Measurements from ENCODE around the gene MEGF11. TPM values are rescaled to one million over a fixed set of nuclear protein-coding genes. Genes with fewer than 3 reads are reported as not detected.

MEGF11 gene
- polyA plus RNA-seq, 3 donors, result not detected

DNA sequence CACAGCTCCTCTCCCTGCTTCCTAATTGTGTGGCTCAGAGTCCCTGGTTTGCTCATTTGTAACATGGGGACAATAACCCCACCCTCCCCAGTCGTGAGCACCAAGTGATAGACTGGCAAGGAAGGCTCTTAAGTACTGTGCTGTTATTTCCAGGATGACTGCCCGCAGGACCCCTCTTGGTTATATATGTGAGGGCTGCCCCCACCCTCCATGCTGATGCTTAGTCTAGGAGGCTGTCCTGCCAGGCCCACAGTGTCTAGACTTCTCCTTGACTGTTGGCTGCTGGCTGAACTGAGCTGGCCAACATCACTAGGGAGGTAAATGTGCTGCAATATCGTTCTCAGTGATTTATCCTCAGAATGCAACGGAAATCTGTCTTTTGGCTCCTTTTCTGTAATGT, 339.2 kb downstream of the MEGF11 start:
- Histone ChIP-seq H3K4me3 (replicated peaks in 1 of 3; ENCODE audit: low read depth in 2 of 3, low read length in 3 of 3) (no peak overlapping the region), H2AFZ (ENCODE audit: insufficient read depth, low read depth, low read length, poor library complexity, severe bottlenecking) (no peak overlapping the region), H3K9me3 (replicated peaks in 1 of 2; ENCODE audit: control insufficient read depth in 1 of 2, insufficient read depth in 1 of 2, low read length in 2 of 2) (no peaks in the 10 kb centered on the region), H3K36me3 (replicated peaks in 1 of 2; ENCODE audit: control insufficient read depth in 1 of 2, insufficient read depth in 2 of 2, low read length in 2 of 2) (peaks cover 0 to 34% of the 10 kb centered on the region in 2 donors), H3K27me3 (ENCODE audit: control insufficient read depth in 2 of 2, insufficient read depth in 2 of 2, low read length in 2 of 2) (no peaks in the 10 kb centered on the region), H3K27ac (ENCODE audit: low read depth in 1 of 2, low read length in 2 of 2) (no peak overlapping the region), H3K4me1 (ENCODE audit: control insufficient read depth in 1 of 2, insufficient read depth in 2 of 2, low read length in 2 of 2) (no peaks in the 10 kb centered on the region), H3K79me2 (ENCODE audit: insufficient read depth, low read length) (no peaks in the 10 kb centered on the region), H3K9ac (ENCODE audit: insufficient read depth, low read length, poor library complexity, severe bottlenecking) (no peak overlapping the region), H4K20me1 (ENCODE audit: insufficient read depth, low read length) (no peaks in the 10 kb centered on the region), H3K4me2 (replicated peaks; ENCODE audit: extremely low read depth, low read length, poor library complexity, severe bottlenecking) (no peak overlapping the region)
- intact Hi-C loops (cut with micrococcal nuclease), result no loop called here
- no peak for DNase-seq
- no peaks in the 10 kb centered on the region for H3K4me1 Mint-ChIP-seq
- H3K4me3 Mint-ChIP-seq, result no peak overlapping the region
- TF ChIP-seq CTCF (IDR thresholded peaks at IDR 0.05), result no peak
- peaks cover 0 to 4% (median 2%) of the 10 kb centered on the region in 3 donors for H3K27me3 Mint-ChIP-seq (ENCODE audit: low read depth in 3 of 3)
- WGBS (ENCODE audit: insufficient coverage), result 100% methylated on average over 1 of the region's 4 CpGs
- H3K9me3 Mint-ChIP-seq, result no peaks in the 10 kb centered on the region
- H3K27ac Mint-ChIP-seq, result no peak overlapping the region
- H3K36me3 Mint-ChIP-seq, result peaks cover 13 to 17% of the 10 kb centered on the region in 2 donors

DNA sequence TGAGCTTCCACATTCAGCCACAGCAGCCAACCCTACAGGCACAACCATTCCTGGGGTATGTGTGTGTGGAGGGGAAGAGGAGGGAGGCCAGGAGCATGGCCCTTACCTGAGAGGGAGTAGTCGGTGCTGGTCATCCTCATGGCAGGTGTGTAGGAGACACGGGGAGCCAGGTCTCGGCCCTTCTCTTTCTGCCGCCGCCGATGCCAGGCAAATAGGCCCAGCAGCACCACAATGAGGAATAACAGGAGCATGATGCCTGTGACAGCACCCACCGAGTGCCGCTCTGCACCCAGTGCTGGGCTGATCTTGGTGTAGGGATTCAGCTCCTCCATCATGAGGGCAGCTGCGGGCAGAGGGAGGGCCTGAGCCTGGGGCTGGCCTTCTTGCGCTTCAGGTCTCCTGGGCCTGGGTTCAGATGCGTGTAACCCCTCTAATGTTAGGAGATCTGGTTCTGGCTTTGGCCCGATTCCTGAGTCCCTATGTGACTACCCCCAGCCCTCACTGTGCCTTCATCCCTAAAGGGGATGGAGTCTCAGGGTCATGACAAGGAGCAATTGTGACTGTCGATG, 339.8 kb downstream of the MEGF11 start:
- Histone ChIP-seq H3K4me3 (replicated peaks in 1 of 3; ENCODE audit: low read depth in 2 of 3, low read length in 3 of 3) (no peak overlapping the region), H4K20me1 (ENCODE audit: insufficient read depth, low read length) (no peaks in the 10 kb centered on the region), H3K36me3 (replicated peaks in 1 of 2; ENCODE audit: control insufficient read depth in 1 of 2, insufficient read depth in 2 of 2, low read length in 2 of 2) (peaks cover 0 to 38% of the 10 kb centered on the region in 2 donors), H3K79me2 (ENCODE audit: insufficient read depth, low read length) (no peaks in the 10 kb centered on the region), H2AFZ (ENCODE audit: insufficient read depth, low read depth, low read length, poor library complexity, severe bottlenecking) (no peak overlapping the region), H3K4me1 (ENCODE audit: control insufficient read depth in 1 of 2, insufficient read depth in 2 of 2, low read length in 2 of 2) (no peaks in the 10 kb centered on the region), H3K27ac (ENCODE audit: low read depth in 1 of 2, low read length in 2 of 2) (no peak overlapping the region), H3K9me3 (replicated peaks in 1 of 2; ENCODE audit: control insufficient read depth in 1 of 2, insufficient read depth in 1 of 2, low read length in 2 of 2) (no peaks in the 10 kb centered on the region), H3K27me3 (ENCODE audit: control insufficient read depth in 2 of 2, insufficient read depth in 2 of 2, low read length in 2 of 2) (no peaks in the 10 kb centered on the region), H3K9ac (ENCODE audit: insufficient read depth, low read length, poor library complexity, severe bottlenecking) (no peak overlapping the region), H3K4me2 (replicated peaks; ENCODE audit: extremely low read depth, low read length, poor library complexity, severe bottlenecking) (no peak overlapping the region)
- Mint-ChIP-seq H3K9me3 (no peaks in the 10 kb centered on the region), H3K27me3 (ENCODE audit: low read depth in 3 of 3) (peaks cover 0 to 3% (median 2%) of the 10 kb centered on the region in 3 donors), H3K27ac (no peak overlapping the region), H3K4me1 (no peaks in the 10 kb centered on the region), H3K4me3 (no peak overlapping the region), H3K36me3 (peaks cover 13 to 19% of the 10 kb centered on the region in 2 donors)
- WGBS (ENCODE audit: insufficient coverage), result 100% methylated on average over 7 of the region's 13 CpGs
- no peak for TF ChIP-seq CTCF (IDR thresholded peaks at IDR 0.05)
- intact Hi-C loops (cut with micrococcal nuclease), result no loop called here
- no peak for DNase-seq
